GM12874 (cell line): ENCODE results near the gene CRHR2.

Experiments
- CTCF ChIP-seq: IDR thresholded peaks from 2 replicates; pipeline ENCODE4 v1.5.1; 2011; ENCODE audit warnings: low read depth, mild to moderate bottlenecking, control low read depth, low read length, moderate library complexity; ENCODE audit not compliant: insufficient read depth

Gene CRHR2

GRCh38 chr7:30650421-30650808, 31.8 kb downstream of the CRHR2 start:
- TF ChIP-seq CTCF = no peak

GRCh38 chr7:30649717-30650420, 32.4 kb downstream of the CRHR2 start:
- TF ChIP-seq CTCF = no peak

DNA sequence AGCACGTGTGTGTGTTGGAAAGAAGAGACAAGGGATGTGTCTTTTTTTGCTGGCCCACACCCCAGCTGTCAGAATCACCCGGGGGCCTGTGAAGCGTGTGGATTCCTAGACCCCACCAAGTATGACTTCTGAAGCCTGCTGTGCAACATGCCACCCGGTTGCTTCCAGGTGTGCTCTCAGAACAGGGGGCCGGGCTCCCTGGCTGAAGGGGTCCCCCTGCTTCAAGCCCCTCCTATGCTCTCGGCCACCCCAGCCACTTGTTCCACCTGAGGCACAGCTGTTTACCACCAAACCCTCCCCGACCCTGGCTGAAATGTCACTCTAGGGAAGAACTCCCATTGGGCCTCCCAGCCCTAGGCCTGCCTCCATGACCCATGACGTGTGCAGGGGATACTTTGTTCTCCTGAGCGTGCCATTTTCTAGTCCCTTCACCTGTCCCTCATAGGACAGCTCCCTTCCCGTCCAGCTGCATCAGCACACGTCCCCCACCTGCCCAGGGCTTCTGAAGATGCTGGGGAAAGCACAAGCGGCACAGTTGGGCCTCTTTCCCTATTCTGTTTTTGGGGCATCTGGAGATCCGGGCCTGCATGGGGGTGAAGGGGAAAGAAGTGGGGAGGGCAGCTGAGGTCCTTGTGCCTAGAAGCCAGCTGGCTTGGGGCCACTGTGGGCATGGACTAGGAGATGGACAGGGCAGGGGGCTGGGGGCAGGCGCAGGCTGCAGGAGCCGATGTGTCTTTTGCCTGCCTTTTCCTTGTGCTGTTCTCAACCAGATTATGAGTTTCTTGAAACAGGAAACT, 33.3 kb downstream of the CRHR2 start:
- no peak for TF ChIP-seq CTCF

- no peak for TF ChIP-seq CTCF
Observed at GRCh38 chr7:30647589-30648364, 34.5 kb downstream of the CRHR2 start.

GRCh38 chr7:30646154-30646553, 36.1 kb downstream of the CRHR2 start:
- no peak for TF ChIP-seq CTCF

DNA sequence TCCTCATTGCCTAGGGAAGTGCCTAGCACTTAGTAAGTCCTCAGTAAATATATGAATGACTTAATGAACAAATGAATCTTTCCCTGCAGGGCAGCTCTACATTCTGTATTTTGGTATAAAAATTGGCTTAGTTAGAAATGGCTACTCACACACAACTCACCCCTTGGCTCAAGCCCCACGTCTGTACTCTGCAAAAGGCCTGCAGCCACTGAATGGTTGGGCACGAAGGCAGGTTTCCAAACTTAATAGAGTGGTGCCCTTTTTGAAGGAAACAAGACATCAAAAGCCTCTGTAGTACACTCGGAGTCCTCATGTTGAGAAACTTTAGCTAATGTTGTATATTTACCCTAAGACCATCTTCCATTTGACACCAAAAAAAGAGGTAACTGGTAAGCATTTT, 36.6 kb downstream of the CRHR2 start:
- TF ChIP-seq CTCF = no peak
